ENCODE data around the gene CCL15.
"Not testable (repeated sequence)": the region's sequence is repeated elsewhere in the genome, so short reads cannot be mapped to it uniquely, and the experiment has no call there.

Gene CCL15, protein sequence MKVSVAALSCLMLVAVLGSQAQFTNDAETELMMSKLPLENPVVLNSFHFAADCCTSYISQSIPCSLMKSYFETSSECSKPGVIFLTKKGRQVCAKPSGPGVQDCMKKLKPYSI

DNA sequence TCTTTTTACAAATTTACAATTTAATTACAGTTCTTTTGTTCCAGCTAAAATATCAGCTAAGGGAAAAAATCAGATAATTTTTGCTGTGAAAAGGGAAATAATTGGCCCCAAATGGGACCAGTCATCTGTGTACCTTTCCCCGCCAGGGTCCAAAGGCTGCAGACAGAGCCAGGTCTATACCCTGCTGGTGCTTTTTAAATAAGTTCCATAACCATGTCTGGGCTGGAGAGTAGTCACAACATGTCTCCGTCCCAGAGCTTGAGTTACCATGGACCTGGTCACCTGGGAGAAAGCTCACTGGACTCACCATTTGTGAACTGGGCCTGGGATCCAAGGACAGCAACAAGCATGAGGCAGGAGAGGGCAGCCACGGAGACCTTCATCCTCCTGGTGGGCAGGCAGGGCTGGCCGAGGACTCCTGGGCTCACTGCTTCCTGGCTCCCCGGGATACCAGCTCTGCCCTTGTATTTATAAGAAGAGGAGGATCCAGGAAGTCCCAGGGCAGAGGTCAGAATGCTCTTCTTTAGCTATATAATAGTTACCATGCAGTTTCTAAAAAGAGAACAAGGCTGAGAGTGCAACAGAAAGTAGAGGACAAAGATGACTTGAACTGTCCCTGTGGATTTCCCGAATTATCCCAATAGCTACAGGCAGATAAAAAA, at the start of gene CCL15:
Gene CCL15, minus strand, starts transcription at position 444 of the 662 bp plus-strand sequence. Its CDS starts 61 bp downstream, at position 383.
- DNase-seq = no peak

DNA sequence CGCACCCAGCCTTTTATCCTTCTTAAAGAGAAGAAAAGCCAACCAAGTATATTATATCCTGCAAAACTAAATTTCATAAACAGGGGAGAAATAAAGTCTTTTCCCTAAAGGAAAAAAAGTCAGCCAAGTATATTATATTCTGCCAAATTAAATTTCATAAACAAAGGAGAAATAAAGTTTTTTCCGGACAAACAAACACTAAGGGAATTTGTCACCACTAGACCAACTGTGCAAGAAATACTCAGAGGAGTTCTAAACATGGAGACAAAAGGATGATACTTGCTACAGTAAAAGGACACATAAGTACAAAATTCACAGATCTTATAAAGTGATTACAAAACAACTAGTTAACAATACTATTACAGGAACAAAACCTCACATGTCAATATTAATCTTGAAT, 48.3 kb upstream of the CCL15 start:
- DNase-seq = no peak

DNA sequence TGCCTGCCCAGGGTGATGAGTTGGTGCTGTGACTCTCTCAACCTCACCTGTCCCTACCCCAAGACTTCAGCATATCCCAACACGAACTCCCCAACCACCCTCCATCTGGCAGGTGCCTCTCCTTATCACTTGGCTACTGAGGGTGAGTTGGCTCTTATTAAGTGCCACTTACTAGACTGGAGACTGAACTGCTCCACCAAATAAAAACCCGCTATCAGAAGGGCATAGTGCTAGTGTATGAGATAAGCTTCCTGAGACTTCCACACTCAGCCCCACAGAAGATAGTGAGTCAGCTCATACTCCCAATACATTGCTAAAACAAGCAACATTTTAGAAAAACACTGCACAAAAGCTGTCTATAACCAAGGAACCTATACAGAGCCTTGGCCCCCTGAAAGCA, 46.7 kb upstream of the CCL15 start:
- DNase-seq = no peak

DNA sequence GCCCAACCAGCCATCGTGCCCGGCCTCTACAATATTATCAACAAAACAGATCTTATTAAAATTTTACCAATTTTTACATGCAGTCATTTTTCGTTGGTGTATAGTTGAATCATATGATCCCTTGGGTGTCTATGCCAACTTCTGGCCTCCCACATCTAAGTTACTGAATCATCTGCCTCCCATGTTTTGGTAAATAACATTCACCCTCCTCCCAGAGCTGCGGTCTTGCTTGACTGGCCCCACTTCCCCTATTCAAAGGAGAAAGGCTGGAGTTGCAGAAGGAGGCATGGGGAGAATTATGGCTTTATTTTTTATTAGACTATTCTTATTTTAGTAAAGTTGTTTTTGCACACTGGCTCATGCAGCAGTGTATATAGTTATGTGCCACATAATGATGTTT, 34.9 kb upstream of the CCL15 start:
- DNase-seq = no peak

DNA sequence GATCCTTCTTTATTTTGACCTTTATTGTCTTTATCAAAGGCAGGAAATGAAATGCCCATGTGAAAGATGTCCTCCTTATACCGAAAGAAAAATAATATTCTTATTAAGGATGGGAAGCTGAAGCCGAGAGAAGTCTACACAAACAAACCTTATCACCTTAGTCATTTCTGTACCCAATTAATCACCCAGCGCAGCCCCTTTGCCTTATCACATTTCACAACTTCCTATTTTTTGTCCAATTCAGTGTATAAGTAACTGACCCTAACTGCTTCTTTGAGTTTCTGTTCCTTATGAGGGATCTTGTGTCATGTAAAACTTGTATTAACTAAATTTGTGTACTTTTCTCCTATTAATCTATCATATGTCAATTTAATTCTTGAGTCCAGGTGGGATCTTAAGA, 32.8 kb upstream of the CCL15 start:
- DNase-seq = no peak

DNA sequence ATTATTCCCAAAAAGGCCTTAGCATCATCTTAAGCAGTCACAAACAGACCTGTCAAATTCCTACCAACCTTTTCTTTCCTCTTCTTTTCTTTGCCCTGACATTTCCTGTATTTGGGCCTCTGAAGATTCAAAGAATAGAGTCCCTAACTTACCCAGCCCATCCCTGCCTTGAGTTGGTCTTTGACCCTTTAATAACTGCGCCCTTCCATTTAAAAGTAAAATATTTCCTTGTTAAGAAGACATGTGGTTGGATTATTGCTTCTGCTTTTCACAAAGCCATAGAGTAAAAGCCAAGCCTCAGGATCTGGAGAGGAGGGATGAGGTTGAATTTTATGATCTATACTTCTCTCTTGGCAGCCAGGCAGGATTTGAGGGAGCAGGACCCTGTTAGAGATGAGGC, 29.6 kb upstream of the CCL15 start:
- DNase-seq = no peak

DNA sequence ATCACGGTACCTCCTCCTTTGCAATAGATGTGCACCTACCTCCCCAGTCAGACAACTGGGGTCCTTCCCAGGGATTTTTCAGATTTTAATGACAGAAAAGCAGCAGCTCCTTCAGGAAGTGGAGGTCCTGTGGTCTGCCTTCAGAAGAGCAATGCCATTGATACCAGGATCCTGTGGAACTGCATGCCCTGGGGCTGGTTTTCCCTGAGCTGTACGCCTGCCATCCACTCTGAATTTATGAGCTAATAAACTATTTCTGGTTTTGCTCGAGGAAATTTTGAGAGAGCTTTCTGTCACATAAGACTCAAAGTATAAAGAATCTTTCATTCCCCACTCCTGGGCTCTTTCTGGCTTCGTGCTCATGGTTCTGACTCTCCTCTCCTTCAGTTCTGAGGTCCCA, 26.4 kb upstream of the CCL15 start:
- DNase-seq = no peak

DNA sequence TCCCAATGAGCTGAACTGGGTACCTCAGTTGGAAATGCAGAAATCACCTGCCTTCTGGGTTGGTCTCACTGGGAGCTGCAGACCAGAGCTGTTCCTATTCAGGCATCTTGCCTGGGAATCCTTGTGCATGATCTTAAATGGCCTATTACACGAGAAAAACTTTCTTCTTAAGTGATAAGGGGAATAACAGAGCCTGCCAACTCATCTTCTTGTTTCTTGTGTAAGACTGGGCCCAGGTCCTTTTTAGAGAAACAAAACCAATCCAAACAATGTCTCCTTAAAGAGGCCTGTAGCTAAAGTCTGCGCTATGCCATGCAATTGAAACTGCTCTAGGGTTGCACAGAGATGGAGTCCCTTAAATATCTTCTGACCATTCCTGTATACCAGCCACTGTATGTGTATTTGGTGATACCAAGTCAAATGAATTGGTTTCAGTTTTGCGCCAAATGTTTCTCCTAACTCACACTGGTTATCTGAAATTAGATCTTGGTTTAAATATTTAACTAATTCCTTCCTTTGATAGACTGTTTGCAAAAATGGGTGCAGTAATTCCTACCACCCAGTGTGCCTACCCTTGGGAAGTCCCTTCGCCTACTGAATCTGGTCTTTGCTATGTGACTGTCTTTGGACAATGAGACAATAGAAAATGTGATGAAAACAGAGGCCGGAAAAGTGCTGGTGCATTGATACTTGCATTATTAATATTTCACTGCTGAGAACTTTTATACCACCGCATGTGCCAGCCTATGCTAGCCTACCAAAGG, 22.9 kb upstream of the CCL15 start:
- DNase-seq = no peak

DNA sequence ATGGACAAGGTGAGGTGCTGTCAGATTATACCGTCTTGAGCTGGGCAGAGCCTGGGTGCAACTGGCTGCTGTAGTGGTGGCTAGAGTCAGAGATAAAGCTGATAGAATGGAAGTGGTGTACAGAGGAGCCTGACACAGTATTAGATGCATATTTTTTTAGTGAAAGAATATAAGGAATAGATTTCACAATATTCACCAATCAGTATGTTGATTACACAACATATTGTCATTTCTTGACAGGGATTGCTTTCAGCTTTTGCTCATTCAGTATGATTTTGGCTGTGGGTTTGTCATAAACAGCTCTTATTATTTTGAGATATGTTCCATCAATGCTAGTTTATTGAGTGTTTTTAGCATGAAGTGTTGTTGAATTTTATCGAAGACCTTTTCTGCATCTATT, 18.1 kb upstream of the CCL15 start:
- no peak for DNase-seq

DNA sequence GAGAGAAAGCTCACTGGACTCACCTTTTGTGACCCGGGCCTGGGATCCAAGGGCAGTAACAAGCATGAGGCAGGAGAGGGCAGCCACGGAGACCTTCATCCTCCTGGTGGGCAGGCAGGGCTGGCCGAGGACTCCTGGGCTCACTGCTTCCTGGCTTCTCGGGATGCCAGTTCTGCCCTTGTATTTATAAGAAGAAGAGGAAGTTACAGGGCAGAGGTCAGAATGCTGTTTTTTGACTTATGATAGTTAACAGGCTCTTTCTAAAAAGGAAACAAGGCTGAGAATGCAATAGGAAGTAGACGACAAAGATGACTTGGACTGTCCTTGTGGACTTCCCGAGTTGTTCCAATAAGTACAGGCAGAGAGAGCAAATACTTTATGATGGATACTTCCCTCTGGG, 16.4 kb upstream of the CCL15 start, which contains the start of gene CCL23:
Gene CCL23, minus strand, starts transcription at position 174 of the 400 bp plus-strand sequence. Its CDS starts 75 bp downstream, at position 99.
- no peak for DNase-seq

DNA sequence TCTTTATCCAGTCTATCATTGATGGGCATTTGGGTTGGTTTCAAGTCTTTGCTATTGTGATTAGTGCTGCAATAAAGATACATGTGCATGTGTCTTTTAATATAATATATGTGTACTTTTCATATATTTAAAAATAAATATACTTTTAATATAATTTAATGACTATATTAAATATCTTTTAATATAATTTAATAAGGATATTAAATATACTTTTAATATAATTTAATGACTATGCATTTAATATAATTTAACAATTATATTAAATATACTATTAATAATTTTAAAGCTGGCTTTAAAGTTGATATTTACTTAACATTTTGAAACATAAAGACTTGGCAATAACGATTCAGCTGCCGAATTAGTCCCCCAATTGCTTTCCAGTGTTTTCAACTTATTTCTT, 15.2 kb upstream of the CCL15 start:
- DNase-seq = no peak

DNA sequence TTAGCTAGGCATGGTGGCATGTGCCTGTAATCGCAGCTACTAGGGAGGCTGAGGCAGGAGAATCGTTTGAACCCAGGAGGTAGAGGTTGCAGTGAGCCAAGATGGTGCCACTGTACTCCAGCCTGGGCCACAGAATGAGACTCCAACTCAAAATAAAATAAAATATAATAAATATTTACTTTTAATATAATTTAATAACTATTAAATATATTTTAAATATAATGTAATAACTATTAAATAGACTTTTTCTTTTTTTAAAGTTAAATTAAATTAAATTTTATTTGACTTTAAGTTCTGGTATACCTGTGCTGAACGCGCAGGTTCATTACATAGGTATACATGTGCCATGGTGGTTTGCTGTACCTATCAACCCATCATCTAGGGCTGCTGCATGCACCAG, 14.5 kb upstream of the CCL15 start:
- DNase-seq = not testable (repeated sequence)

DNA sequence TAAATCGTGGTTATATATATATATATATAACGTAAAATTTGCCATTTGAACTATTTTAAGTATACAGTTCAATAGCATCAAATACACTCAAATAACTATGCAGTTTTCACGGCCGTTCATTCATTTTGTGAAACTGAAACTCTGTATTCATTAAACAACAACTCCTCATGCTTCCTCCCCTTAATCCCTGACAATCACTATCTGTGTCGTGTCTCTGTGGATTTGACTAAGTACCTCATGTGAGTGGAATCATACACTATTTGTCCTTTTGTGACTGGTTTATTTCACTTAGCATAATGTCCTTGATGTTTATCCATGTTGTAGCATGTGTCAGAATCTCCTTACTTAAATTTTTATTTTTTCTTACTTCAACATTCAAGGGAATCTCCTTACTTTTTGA, 13.6 kb upstream of the CCL15 start:
- no peak for DNase-seq

DNA sequence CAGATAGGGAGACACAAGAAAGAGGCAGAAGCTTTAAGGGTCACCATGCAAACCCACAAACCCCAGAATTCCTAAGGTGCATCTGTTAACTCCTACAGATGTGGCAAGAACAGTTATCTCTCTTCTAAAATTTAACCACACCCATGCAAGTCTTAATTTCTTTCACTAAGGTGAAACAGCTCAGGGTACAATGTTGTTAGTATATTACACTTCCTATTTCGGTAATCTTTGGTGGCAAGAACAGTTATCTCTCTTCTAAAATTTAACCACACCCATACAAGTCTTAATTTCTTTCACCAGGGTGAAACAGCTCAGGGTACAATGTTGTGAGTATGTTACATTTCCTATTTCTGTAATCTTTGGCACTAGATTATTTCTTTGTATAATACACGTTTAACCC, 9.8 kb upstream of the CCL15 start:
- no peak for DNase-seq

DNA sequence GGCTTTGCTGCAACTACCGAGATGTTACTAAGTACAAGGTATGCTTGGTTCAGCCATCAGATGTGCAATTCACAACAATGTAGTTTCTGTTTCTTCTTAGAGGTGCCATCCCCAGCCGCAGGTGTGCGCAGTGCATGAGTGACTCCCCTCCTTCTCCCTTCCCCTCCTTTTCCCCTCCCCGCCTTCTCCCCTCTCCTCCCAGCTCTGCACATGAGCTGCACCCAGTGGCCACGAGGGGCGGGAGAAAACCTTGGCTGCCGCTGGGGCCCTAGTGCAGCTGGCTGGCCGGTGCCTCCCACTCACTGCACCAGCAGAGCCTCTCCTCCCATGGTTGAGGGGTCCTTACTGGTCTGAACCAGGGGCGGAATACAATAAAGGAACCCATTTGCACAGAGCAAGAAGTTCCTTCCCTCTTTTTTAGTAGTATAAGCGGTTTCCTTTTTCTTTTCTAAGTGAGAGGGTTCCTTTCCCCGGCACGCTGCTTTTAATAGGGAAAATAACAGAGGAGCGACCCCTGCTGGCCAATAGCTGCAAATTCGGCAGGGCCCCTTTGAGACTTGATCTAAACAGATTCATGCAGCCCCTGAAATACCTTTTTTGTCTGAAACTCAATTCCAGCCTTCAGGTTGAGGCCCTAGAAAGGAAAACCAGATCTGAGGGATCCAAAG, 7.8 kb upstream of the CCL15 start:
- no peak for DNase-seq

DNA sequence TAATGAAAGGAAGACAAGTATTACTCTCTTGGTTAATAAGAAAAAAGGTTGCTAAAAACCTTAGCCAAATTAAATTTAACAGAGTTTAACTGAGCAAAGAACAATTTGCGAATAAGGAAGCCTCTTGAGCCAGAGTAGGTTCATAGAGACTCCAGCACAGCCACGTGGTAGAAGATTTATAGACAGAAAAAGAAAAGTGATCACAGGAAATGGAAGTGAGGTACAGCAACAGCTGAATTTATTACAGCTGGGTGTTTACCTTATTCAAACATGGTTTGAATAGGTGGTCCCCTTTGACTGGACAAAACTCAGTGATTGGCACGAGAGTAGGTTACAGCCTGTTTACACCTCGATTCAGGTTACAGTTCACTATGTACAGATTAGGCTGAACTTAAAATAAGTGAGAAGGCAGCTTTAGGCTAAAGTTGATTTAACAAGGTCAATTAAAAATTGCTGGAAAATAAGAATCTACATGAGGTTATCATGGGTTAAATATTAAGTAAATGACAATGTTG, 3.3 kb upstream of the CCL15 start:
- DNase-seq = no peak

DNA sequence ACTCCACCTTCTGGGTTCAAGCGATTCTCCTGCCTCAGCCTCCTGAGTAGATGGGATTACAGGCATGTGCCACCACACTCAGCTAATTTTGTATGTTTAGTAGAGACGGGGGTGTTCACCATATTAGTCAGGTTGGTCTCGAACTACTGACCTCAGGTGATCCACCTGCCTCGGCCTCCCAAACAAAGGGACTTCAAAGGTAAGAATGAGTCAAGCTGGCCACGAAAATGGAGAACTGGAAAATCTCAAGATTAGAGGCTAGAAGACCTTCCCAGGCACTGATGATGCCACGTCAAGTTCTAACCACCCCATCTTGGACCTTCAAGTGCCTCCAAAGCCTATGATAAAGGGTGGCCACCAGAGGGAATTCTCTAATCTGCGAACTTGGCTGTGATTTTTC, 1.3 kb upstream of the CCL15 start:
- no peak for DNase-seq

DNA sequence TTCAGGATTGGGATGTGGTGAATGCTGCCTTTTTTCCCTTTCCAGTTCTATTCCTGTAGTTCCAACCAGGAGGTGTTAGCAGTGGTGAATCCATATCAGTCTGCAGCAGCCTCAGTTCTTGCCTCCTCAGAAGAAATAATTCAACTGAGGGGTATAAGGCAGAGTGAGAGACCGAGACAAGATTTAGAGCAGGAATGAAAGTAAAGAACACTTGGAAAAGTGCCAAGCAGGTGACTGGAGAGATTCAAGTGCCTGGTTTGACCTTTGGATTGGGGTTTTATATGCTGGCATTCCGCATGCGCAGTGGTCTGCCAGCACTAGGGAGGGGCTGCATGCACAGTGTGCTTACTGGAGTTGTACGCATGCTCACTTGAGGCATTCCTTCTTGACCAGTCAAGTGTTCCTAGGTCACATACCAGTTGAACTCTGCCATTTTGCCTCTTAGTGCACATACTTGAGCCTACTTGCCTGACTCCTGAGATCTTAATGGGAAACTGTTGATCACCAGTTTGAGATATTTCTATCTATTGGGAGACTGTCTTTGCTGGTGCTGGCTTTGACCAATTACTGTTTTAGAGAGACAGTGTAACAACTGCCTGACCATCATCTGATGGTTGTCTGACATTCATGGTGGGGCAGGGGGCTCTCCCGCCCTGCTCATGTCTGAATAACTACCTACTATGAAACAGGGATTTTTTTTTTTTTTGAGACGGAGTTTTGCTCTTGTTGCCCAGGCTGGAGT, 680 bp upstream of the CCL15 start:
- DNase-seq = no peak

DNA sequence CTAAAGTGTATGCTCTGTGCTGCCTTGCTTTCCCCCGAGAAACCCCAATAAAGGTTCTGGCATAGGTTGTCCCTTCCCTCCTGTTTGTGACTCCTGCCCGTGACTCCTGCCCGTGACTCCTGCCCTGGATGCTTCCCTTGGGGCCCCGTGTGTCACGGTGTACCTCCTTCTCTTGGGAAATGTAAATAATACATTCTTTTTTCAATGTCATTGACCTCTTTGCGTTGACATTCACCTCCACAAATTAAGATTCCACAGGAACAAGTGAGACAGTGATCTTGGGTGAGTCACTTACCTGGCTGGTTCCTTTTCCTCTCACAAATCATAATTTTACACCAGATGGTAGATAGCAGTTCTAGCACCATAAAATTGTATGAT, 632 bp downstream of the CCL15 start:
- no peak for DNase-seq

DNA sequence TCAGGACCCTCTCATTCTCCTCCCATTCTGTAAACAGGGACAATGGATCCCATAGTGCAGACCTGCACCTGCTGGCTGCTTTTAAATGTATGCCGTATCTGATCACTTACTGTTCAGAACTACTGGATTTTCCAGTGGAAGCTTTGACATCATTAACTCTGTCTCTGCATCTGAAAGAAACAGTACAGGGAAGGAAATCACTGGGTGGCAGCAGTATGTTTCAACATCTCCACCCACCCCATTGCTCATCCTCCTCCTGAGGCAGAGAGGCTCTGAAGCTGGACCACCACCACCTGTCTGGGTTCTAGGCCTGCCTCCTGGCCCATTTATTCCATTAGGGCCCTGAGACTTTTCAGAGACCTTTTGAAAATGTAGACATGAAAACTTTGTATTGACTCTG, 2.6 kb downstream of the CCL15 start:
- no peak for DNase-seq

DNA sequence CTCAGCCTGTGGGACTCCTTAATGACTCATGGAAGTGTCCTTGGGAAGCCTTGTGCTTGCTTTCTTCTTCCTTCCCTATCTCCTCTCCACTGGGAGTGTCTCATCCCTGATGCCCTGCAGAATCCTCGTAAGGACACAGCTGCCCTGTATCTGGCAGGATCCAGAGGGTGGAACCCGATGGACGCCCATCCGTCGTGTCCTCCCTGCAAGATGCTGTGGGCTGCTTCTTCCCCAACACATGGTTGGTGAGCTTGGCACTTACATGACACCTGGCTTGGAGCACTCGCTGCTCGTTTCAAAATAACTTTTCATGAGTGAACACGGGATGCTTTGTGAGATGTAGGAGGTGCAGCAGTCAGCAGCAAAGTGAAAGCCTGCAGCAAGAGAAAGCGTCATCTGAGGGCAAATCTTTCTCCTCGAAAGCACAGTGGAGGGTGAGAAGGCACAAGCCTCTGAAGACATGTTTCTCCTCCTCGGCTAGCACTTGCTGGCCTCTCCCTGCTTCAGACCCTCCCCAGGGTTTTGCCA, 3.3 kb downstream of the CCL15 start:
- DNase-seq = no peak

DNA sequence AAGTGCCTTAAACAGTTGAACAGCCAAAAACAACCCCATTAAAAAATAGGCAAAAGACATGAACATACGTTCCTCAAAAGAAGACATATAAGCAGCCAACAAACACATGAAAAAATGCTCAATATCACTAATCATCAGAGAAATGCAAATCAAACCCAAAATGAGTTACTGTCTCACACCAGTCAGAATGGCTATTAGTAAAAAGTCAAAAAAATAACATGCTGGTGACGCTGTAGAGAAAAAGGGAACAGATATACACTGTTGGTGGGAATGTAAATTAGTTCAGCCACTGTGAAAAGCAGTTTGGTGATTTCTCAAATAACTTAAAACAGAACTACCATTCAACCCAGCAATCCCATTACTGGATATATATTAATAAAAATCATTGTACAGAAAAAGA, 6.0 kb downstream of the CCL15 start:
- not testable (repeated sequence) for DNase-seq

DNA sequence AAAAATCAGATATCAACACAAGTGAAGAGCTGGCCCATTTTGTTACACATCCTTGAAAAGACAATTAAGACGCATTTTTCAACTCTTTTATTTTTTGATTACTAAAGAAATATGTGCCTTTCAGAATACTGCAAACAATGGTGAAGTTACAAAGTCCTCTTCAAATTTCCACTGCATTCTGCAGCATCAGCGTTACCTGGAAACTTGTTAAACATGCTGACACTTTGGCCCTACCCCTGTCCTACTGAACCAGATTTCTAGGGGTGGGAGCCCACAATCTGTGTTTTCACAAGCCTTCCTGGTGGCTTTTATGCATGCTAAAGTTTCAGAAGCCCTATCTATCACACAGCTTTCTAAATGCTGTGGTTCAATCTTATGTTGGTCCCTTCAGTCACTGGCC, 10.3 kb downstream of the CCL15 start:
- DNase-seq = peak; percentile 19

Data from activated CD8-positive, alpha-beta memory T cell treated with anti-CD3 and anti-CD28 coated beads for 24 hours (primary cell).